ENCODE results near the gene AQP1.

- no peak for TF ChIP-seq CTCF (IDR thresholded peaks at IDR 0.05)
- no peak for TF ChIP-seq POLR2A (IDR thresholded peaks at IDR 0.05)
Measured at GRCh38 chr7:30912021-30912730, 523 bp downstream of the AQP1 start.

All from thyroid gland (tissue), 4 donors.